OCI-LY7 (cell line): Measurements from ENCODE around the gene IQCH.

Source experiments
- CTCF ChIP-seq: fragments of 200-600 bp; sonication (generic); conservative IDR thresholded peaks from 2 replicates; pipeline ENCODE4 v1.5.1; 2014; ENCODE audit warnings: mild to moderate bottlenecking, antibody characterized with exemption, low read length, moderate library complexity, mixed read lengths
- EZH2phosphoT487 ChIP-seq: fragments of 200-600 bp; sonication (generic); IDR thresholded peaks from 2 replicates; pipeline ENCODE4 v1.6.1; 2018; ENCODE audit warnings: low read depth, borderline replicate concordance, mild to moderate bottlenecking, mixed run types, antibody characterized with exemption, low read length, moderate library complexity, mixed read lengths

GRCh38 chr15:67259806-67260205 is 5.2 kb downstream of the IQCH start:
- no peak for TF ChIP-seq CTCF
- TF ChIP-seq EZH2phosphoT487 = no peak
